GM11168 (cell line): ENCODE measurements around the gene FCHSD2.
"Not testable (repeated sequence)": the region's sequence is repeated elsewhere in the genome, so short reads cannot be mapped to it uniquely, and the experiment has no call there.

Source experiments
- in situ Hi-C: fragments of 300-500 bp; cut with MboI; formaldehyde crosslinking; loops from one replicate; pipeline ENCODE4 v1.12.0; 2022; ENCODE audit warnings: low sequenced_read_pairs; ENCODE audit not compliant: unreplicated experiment

The FCHSD2 gene

GRCh38 chr11:72828692-72829101 is 313.4 kb downstream of the FCHSD2 start:
- in situ Hi-C loops: no loop called here

- in situ Hi-C loops: no loop called here
These were observed 314.0 kb downstream of the FCHSD2 start for GRCh38 chr11:72828081-72828567.

DNA sequence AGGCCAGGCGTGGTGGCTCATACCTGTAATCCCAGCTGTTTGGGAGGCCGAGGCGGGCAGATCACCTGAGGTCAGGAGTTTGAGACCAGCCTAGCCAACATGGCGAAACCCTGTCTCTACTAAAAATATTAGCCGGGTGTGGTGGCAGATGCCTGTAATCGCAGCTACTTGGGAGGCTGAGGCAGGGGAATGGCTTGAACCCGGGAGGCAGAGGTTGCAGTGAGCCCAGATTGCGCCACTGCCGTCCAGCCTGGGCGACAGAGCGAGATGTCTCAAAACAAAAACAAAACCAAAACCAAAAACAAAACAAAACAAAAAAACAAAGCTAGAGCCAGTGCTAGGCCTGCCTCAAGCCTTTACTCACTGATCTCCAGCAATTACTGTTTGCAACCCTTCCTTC is 314.5 kb downstream of the FCHSD2 start:
- in situ Hi-C loops: not testable (repeated sequence)

DNA sequence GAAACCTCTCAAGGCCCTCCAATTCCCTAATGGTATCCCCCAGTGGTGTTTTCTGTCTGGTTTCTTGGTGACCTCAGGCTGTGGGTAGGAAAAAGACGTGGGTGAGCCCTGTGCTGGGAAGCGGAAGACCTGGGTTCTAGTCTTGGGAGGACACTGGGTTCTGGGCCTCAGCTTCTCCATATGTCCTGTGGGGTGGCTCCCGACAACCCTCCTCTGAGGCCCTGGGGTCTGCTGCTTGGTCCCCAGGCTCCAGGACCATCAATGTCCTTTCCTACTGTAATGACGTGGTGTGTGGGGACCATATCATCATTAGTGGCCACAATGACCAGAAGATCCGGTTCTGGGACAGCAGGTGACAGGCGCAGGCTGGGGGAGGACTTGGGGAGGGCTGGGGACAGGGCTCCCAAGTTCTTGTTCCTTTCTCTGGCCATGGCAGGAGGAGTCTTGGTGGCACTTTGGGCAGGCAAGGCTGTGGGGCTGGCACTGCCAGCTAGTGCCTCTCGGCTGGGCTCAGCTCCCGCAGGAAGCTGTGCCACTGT is 315.1 kb downstream of the FCHSD2 start:
- in situ Hi-C loops: no loop called here

GRCh38 chr11:72826191-72826941 is 315.8 kb downstream of the FCHSD2 start:
- in situ Hi-C loops: no loop called here

GRCh38 chr11:72825661-72826060 is 316.5 kb downstream of the FCHSD2 start:
- in situ Hi-C loops: no loop called here

DNA sequence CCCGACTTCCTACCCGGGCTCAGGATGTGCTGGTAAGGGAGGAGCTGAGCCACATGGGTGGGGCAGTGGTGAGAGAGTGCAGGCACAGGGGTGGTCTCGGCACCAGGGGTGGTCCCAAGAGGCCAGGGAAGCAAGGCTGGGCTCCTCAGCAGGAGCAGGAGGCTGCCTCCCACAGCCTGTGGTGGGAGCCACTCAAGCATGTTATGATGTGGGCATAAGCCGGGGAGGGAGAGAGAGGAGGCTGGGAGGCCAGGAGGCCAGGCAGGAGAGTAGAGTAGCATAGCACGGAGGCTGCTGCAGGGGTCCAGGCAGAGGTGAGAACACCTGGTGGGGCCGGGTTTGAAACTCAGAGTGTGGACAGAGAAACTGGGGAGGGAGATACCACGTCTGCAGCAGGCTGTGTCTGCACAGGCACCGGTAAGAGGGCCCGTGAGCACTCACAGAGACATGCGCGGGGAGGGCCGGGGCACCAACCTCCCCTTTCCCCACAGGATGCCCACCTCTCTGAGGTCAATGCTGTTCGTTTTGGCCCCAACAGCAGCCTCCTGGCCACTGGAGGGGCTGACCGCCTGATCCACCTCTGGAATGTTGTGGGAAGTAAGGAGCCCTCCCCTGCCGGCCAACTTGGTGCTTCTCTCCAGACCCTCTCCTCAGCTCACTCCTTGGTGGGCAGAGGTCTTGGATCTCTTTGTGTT is 317.2 kb downstream of the FCHSD2 start:
- in situ Hi-C loops: no loop called here

GRCh38 chr11:72824020-72824419 is 318.1 kb downstream of the FCHSD2 start:
- in situ Hi-C loops: no loop called here

- in situ Hi-C loops: no loop called here
These were observed 318.9 kb downstream of the FCHSD2 start for GRCh38 chr11:72823105-72823804.

DNA sequence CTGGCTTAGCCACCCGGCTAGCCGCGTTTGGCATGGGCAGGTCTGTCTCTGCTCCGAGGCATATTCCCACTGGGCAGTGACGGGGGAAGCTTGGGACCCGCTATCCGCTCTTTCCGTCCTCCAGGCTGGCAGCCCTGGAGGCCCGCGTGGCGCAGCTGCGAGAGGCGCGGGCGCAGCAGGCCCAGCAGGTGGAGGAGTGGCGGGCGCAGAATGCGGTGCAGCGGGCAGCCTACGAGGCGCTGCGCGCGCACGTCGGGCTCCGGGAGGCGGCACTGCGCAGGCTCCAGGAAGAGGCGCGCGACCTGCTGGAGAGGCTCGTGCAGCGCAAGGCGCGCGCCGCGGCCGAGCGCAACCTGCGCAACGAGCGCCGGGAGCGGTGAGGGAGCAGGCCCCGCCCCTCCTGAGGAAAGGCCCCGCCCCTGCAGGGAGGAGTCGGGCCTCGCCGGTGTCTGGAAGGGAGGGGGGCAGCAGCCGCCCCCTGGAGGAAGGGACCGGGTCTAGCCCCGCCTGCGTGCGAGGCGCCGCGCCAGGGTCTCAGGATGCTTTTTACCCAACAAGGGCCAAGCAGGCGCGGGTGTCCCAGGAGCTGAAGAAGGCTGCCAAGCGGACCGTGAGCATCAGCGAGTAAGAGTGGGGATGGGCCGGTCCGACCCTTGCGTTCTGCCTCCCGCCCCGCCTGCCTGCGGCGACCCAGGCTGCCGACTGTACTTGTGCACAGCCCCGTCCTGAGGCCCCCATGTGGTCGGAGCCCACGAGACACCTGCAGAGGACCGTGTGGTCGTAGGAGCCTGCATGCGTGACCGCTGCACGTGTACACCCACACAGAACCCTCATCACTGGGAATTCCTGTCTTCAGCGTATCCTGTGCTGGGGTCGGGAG is 320.0 kb downstream of the FCHSD2 start:
- in situ Hi-C loops: no loop called here

GRCh38 chr11:72821221-72821919 is 320.7 kb downstream of the FCHSD2 start:
- in situ Hi-C loops: no loop called here

DNA sequence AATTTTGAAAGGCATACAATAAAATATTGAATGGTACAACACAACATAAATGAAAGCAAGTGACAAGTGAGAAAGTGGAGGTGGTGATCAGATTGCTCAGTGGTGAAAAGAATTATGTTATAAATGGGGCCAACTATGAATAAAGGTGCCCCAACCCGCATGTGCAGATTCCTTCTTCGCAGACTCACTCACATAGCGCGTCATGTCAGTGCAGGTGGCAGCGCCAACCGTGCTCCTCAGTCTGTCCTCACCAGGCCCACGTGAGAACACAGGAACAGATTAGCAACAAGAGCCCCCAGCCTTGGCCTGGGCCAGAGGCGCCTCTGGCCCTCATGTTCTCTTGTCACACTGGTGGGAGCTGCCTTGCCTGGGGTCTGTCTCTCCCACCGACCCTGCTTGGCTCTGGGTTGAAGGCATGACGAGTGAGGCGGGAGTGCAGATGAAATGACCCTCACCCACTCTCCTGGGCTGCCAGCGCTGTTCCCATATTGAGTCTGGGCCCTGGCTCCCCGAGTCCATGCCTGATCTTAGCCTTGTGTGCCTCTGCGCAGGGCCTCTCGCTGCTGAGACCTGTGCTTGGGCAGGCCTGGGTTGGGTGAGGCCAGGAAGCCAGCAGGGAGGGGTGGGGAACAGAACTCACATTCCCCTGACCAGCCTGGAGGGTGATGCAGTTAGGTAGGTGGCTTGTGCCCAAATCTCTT is 321.5 kb downstream of the FCHSD2 start:
- in situ Hi-C loops: no loop called here

DNA sequence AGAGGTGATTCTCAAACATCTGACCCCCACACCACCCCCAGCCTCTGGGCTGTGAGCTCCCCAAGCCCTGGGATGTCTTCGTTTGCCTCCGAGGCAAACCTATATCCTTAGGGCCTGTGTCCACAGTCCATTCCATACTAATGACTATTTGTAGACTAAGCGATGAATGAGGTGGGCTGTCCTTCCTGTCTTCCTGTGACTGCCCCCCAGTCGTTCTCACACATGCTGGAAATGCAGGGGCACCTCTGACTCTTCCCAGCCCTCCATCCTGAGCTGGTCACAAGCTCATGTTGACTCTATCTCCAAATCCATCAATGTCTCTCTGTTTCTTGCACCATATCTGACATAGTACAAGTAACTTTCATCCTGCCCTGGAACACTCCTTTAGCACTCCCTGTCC is 323.1 kb downstream of the FCHSD2 start:
- in situ Hi-C loops: no loop called here

- in situ Hi-C loops: no loop called here
These were observed 324.2 kb downstream of the FCHSD2 start for GRCh38 chr11:72817966-72818365.

- in situ Hi-C loops: no loop called here
These were observed 325.6 kb downstream of the FCHSD2 start for GRCh38 chr11:72816404-72816990.

- in situ Hi-C loops: no loop called here
These were observed 327.0 kb downstream of the FCHSD2 start for GRCh38 chr11:72815110-72815618.

DNA sequence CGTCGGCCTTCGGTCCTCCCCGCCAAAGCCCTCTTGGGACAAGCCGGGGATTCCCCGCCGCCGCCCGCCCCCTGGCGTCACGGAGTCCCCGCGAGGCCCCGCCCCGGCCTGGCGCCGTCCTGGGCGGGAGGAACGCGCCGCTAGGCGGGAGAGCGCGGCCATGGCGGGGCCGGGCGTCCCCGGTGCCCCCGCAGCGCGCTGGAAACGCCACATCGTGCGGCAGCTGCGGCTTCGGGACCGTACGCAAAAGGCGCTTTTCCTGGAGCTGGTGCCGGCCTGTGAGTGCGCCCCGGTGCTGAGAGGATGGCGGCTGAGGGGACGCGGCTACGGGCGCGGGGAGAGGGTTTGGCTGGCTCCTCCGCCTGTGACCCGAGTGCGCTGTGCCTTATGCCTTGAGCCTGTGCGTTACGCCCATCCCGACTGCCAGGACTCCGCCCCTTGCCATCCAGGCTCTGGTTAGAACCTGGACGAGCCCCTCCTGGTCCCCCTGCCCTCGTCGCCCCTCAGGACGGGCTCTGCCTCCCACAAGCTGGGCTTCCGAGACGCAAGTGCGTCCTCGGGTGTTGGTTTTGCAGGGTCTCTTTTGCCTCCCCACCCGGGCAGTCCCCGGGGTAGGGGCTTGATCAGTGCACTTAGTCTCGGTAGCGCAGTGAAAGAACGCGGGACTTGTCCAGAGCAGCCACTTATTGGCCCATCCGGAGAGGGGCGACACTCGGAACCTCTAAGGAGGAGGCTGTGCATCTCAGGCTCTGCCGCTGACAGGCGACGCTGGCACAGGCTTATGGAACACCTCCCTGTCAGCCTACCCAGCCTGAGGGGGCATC is 327.6 kb downstream of the FCHSD2 start, which contains the start of gene ATG16L2:
Gene ATG16L2 (plus strand): TSS at position 126 of the 824 bp plus-strand sequence. CDS start 35 bp downstream, at position 161.
- in situ Hi-C loops: no loop called here
